Common myeloid progenitor, CD34-positive (primary cell): ENCODE data around the gene BCL11A.
A peak's percentile ranks its signal among the peaks of the same experiment; 100 is the strongest.

ENCODE experiments used
- CTCF ChIA-PET: fragments of 350-600 bp; sonication (Branson Sonifier 250); formaldehyde crosslinking; loops from one replicate; lab custom pipeline; 2021; ENCODE audit warnings: antibody characterized with exemption; lab: Charles Lee
- POLR2A ChIA-PET: fragments of 350-600 bp; sonication (Branson Sonifier 250); formaldehyde crosslinking; loops from one replicate; lab custom pipeline; 2021; ENCODE audit warnings: antibody characterized with exemption; lab: Charles Lee
- DNase-seq, 3 donors: peaks; one replicate each; pipeline versions ENCODE4 v3.0.0 to v3.0.0-alpha.2; 2013
- H3K27ac ChIP-seq, 2 experiments: 1 replicate in 1 of 2; 2 replicates in 1 of 2; pipeline ENCODE4 v1.7.0; 2013; ENCODE audit warnings: inconsistent platforms in 2 of 2, low read length in 2 of 2, mild to moderate bottlenecking in 2 of 2, low read depth in 1 of 2, moderate library complexity in 1 of 2; ENCODE audit not compliant: severe bottlenecking in 2 of 2, insufficient read depth in 1 of 2, poor library complexity in 1 of 2
- H3K27me3 ChIP-seq, 5 experiments: replicated peaks in 2 of 5; 1 replicate in 3 of 5; 2 replicates in 2 of 5; pipeline versions ENCODE4 v1.6.1 to v1.7.0; 2013; ENCODE audit warnings: low read length in 4 of 5, mild to moderate bottlenecking in 2 of 5, moderate library complexity in 2 of 5, inconsistent platforms in 1 of 5; ENCODE audit not compliant: insufficient read depth in 5 of 5, control insufficient read depth in 4 of 5
- H3K36me3 ChIP-seq, 4 experiments: 1 replicate in 2 of 4; 2 replicates in 2 of 4; pipeline versions ENCODE4 v1.6.1 to v1.7.0; 2013; ENCODE audit warnings: low read length in 3 of 4, control low read depth in 1 of 4, mild to moderate bottlenecking in 1 of 4; ENCODE audit not compliant: control insufficient read depth in 4 of 4, insufficient read depth in 4 of 4
- H3K4me1 ChIP-seq, 4 experiments: 1 replicate in 3 of 4; 2 replicates in 1 of 4; pipeline versions ENCODE4 v1.6.1 to v1.7.1; 2013; ENCODE audit warnings: low read length in 3 of 4, mild to moderate bottlenecking in 3 of 4, control low read depth in 1 of 4, inconsistent platforms in 1 of 4, moderate library complexity in 1 of 4; ENCODE audit not compliant: control insufficient read depth in 4 of 4, insufficient read depth in 4 of 4; ENCODE audit errors: control extremely low read depth in 1 of 4
- H3K4me3 ChIP-seq, 7 experiments: 1 replicate in 4 of 7; 2 replicates in 3 of 7; pipeline versions ENCODE4 v1.5.1 to v1.7.0; 2013; ENCODE audit warnings: mild to moderate bottlenecking in 7 of 7, low read length in 6 of 7, moderate library complexity in 6 of 7, inconsistent platforms in 2 of 7, low read depth in 2 of 7, control low read depth in 1 of 7; ENCODE audit not compliant: insufficient read depth in 4 of 7, control insufficient read depth in 1 of 7; ENCODE audit errors: extremely low read depth in 1 of 7
- H3K9me3 ChIP-seq, 5 experiments: 1 replicate in 4 of 5; 2 replicates in 1 of 5; pipeline versions ENCODE4 v1.6.1 to v1.7.1; 2013; ENCODE audit warnings: low read length in 4 of 5, mild to moderate bottlenecking in 2 of 5, inconsistent platforms in 1 of 5, low read depth in 1 of 5, moderate library complexity in 1 of 5; ENCODE audit not compliant: control insufficient read depth in 4 of 5, insufficient read depth in 2 of 5; ENCODE audit errors: control extremely low read depth in 1 of 5
- WGBS: methylation state at CpG from one replicate; pipeline ENCODE4 v1.1.5; 2013; ENCODE audit not compliant: insufficient coverage; 5-methylcytosine and 5-hydroxymethylcytosine counted together

The BCL11A gene

DNA sequence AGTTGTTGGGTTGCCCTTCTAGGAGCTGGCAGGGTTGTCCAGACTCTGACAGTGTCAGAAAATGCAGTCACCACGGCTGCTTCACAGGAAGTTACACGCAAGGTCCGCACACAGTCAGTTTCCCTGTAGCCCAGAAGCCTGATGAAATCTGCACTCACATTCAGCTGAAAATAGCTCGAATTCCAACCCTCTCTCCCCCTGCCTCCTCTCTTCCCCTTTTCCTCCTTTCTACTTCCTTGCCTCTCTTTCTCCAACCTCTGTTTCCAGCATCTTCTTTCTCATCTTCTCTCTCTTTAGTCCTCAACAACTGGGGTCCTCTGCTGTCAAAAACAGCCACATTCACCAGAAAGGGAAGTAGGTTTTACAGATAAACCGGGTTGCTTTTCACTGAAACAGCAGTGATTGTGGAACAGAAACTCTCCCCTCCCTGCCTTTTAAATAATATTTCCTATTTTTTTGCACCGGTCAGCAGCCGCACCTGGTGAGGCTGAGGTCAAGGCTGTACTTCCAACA lies 69.3 kb downstream of the BCL11A start:
- CTCF ChIA-PET: interaction anchor here (0.9 to 2.2 kb wide), 5 partner anchors 11 to 23 kb away, joined by 3 to 5 read pairs (median 4); no protein-coding TSS in a partner anchor
- H3K9me3 ChIP-seq: no peaks in the 10 kb centered on the region

GRCh38 chr2:60483401-60483800 lies 70.1 kb downstream of the BCL11A start:
- Histone ChIP-seq H3K27me3 (no peaks in the 10 kb centered on the region), H3K36me3 (peaks cover 7 to 70% (median 22%) of the 10 kb centered on the region in 4 experiments), H3K4me1 (peaks cover 27 to 95% (median 71%) of the 10 kb centered on the region in 4 experiments), H3K4me3 (no peak overlapping the region), H3K9me3 (no peaks in the 10 kb centered on the region), H3K27ac (no peak overlapping the region)
- CTCF ChIA-PET: interaction anchor here (0.8 to 2.2 kb wide), 6 partner anchors 11 to 126 kb away, joined by 3 to 5 read pairs (median 4); no protein-coding TSS in a partner anchor
- DNase-seq: no peak
- WGBS: 84% methylated on average over 2 of the region's 3 CpGs
- POLR2A ChIA-PET: interaction anchor here (0.7 kb wide), 1 partner anchor 44 kb away, joined by 5 read pairs; no protein-coding TSS in a partner anchor

More for the DNA sequence above, 69.3 kb downstream of the BCL11A start:
- H3K27me3 ChIP-seq: no peaks in the 10 kb centered on the region
- peaks cover 27 to 93% (median 71%) of the 10 kb centered on the region in 4 experiments for H3K4me1 ChIP-seq
- no peak overlapping the region for H3K27ac ChIP-seq
- H3K36me3 ChIP-seq: peaks cover 7 to 69% (median 21%) of the 10 kb centered on the region in 4 experiments
- no peak overlapping the region for H3K4me3 ChIP-seq
- peak in 2 of 3 donors; percentile 40 to 54 for DNase-seq
- POLR2A ChIA-PET: interaction anchor here (0.7 kb wide), 1 partner anchor 43 kb away, joined by 5 read pairs; no protein-coding TSS in a partner anchor
- WGBS: 35% methylated on average over 4 of the region's 7 CpGs

- H3K4me3 ChIP-seq: peak overlapping the region in 4 of 7 experiments; percentile 6 to 40 (median 26)
- ChIA-PET POLR2A (interaction anchor here (0.6 kb wide), 1 partner anchor 73 kb away, joined by 3 read pairs; no protein-coding TSS in a partner anchor), CTCF (interaction anchor here (1.2 to 2.2 kb wide), 3 partner anchors 12 to 33 kb away, joined by 3 to 4 read pairs (median 4); no protein-coding TSS in a partner anchor)
- peaks cover 23 to 91% (median 67%) of the 10 kb centered on the region in 4 experiments for H3K4me1 ChIP-seq
- no peaks in the 10 kb centered on the region for H3K9me3 ChIP-seq
- H3K27ac ChIP-seq: peak overlapping the region in 1 of 2 experiments; percentile 56
- 10% methylated on average over 2 of the region's 6 CpGs for WGBS
- peak in 2 of 3 donors; percentile 34 to 44 for DNase-seq
- no peaks in the 10 kb centered on the region for H3K27me3 ChIP-seq
- H3K36me3 ChIP-seq: peaks cover 7 to 68% (median 23%) of the 10 kb centered on the region in 4 experiments
Observed at GRCh38 chr2:60482222-60482621, 71.2 kb downstream of the BCL11A start.

GRCh38 chr2:60481257-60481656 lies 72.2 kb downstream of the BCL11A start:
- no peaks in the 10 kb centered on the region for H3K27me3 ChIP-seq
- peak in 2 of 3 donors; percentile 17 to 24 for DNase-seq
- ChIA-PET POLR2A (no interaction called here), CTCF (interaction anchor here (1.3 kb wide), 1 partner anchor 16 kb away, joined by 5 read pairs; no protein-coding TSS in a partner anchor)
- no peaks in the 10 kb centered on the region for H3K9me3 ChIP-seq
- 63% methylated on average over 3 of the region's 6 CpGs for WGBS
- peaks cover 0 to 67% (median 21%) of the 10 kb centered on the region in 4 experiments for H3K36me3 ChIP-seq
- H3K4me3 ChIP-seq: peak overlapping the region in 1 of 7 experiments; percentile 31
- H3K27ac ChIP-seq: peak overlapping the region in 1 of 2 experiments; percentile 56
- peaks cover 23 to 91% (median 60%) of the 10 kb centered on the region in 4 experiments for H3K4me1 ChIP-seq

DNA sequence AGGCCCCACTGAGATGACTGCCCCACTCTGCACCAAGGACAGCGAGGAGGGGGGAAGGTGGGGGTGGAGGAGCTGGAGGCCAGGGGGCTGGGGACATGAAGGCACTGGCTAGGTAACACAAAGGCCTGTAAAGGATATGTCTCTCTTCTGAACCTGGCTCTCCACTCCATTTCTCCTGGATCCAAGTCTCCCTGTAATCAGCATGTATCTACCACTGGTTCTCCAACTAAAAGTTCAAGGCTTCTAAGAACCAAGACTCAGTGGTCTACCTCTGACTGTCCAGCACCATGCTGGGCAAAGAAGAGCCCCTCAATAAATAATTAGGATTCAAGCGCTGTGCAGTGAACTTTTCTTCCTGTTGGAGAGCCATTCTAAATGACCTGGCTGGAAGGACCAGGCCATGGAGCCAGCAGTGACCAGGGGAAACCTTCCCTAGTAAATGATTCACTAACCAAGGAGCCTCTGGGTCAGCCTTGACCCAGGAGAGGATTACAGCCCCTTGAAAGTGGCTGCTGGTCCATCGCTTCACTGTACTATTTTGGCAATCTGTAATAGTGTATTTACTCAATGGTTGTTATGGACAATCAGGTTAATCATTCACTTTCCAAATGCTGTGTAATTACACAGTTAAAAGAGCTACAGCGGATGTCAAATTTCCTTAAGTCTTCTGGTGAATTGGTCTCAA lies 73.2 kb downstream of the BCL11A start:
- DNase-seq: no peak
- CTCF ChIA-PET: interaction anchor here (1.1 to 1.3 kb wide), 2 partner anchors 15 to 21 kb away, joined by 3 to 5 read pairs; no protein-coding TSS in a partner anchor
- H3K36me3 ChIP-seq: peaks cover 2 to 68% (median 17%) of the 10 kb centered on the region in 4 experiments
- H3K4me3 ChIP-seq: no peak overlapping the region
- 85% methylated on average over 2 of the region's 4 CpGs for WGBS
- no peaks in the 10 kb centered on the region for H3K27me3 ChIP-seq
- H3K27ac ChIP-seq: peak overlapping the region; percentile 41 to 60
- POLR2A ChIA-PET: no interaction called here
- H3K4me1 ChIP-seq: peaks cover 19 to 86% (median 52%) of the 10 kb centered on the region in 4 experiments
- no peaks in the 10 kb centered on the region for H3K9me3 ChIP-seq

DNA sequence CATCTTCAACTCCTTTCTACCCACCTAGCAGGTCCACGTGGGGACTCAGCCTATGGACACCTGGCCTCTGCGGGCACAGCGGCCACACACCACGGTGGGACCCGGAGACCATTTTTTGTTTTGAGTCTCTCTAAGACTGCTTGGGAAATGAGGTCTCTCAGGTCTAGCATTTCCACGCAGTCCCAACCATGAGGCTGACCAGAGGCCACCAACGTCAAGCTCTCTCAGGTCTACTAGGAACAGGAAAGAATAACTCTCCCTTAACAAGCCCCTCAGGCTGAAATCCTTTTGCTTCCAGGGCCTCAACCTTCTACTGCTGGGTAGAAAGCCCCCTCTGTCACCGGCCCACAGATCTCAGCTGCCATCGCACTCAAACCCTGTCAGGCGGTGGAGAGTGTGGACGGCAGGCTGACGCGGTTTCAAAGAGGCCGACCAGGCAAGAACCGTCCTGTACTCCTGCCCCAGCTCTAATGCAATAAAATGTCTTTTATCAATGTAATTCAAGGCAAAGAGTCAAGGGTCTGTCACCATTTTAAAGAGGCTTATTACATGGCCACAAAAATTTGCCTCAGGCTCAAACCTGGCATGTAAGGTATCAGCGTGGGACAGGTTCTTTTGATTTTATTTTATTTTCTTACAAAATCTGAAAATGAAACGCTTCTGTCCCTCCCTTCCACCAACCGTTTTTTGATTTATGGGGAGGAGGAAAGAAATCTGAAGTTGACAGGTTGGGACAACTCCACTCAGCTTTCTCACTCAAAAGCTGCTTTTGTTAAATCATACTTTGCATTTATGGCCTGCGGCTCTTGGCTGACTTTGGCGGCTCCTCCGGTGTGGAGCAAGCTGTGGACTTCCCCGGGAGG lies 74.0 kb downstream of the BCL11A start:
- WGBS: 87% methylated on average over 17 of the region's 22 CpGs
- H3K27ac ChIP-seq: peak overlapping the region; percentile 41 to 60
- H3K27me3 ChIP-seq: no peaks in the 10 kb centered on the region
- CTCF ChIA-PET: interaction anchor here (0.6 kb wide), 1 partner anchor 21 kb away, joined by 3 read pairs; no protein-coding TSS in a partner anchor
- peaks cover 0 to 72% (median 16%) of the 10 kb centered on the region in 4 experiments for H3K36me3 ChIP-seq
- POLR2A ChIA-PET: no interaction called here
- DNase-seq: peak in 2 of 3 donors; percentile 30 to 33
- no peaks in the 10 kb centered on the region for H3K9me3 ChIP-seq
- no peak overlapping the region for H3K4me3 ChIP-seq
- H3K4me1 ChIP-seq: peaks cover 16 to 81% (median 44%) of the 10 kb centered on the region in 4 experiments
